ENCODE measurements around the gene KRT73.

KRT73 gene

GRCh38 chr12:52645982-52646381, 27.6 kb upstream of the KRT73 start:
- no peak for DNase-seq (ENCODE audit: low read depth in 3 of 3)

GRCh38 chr12:52645120-52645761, 26.9 kb upstream of the KRT73 start:
- DNase-seq (ENCODE audit: low read depth in 3 of 3), result no peak

- no peak for DNase-seq (ENCODE audit: low read depth in 3 of 3)
Measured at GRCh38 chr12:52644078-52644415, 25.7 kb upstream of the KRT73 start.

- no peak for DNase-seq (ENCODE audit: low read depth in 3 of 3)
Measured at GRCh38 chr12:52643233-52644077, 25.1 kb upstream of the KRT73 start.

- no peak for DNase-seq (ENCODE audit: low read depth in 3 of 3)
Measured at GRCh38 chr12:52641468-52641867, 23.1 kb upstream of the KRT73 start.

- no peak for DNase-seq (ENCODE audit: low read depth in 3 of 3)
Measured at GRCh38 chr12:52637299-52637698, 18.9 kb upstream of the KRT73 start.

- no peak for DNase-seq (ENCODE audit: low read depth in 3 of 3)
Measured at GRCh38 chr12:52636592-52637258, 18.4 kb upstream of the KRT73 start.

- no peak for DNase-seq (ENCODE audit: low read depth in 3 of 3)
Measured at GRCh38 chr12:52636189-52636588, 17.8 kb upstream of the KRT73 start.

GRCh38 chr12:52634266-52635056, 16.1 kb upstream of the KRT73 start:
- DNase-seq (ENCODE audit: low read depth in 3 of 3), result no peak

GRCh38 chr12:52633383-52633782, 15.0 kb upstream of the KRT73 start:
- no peak for DNase-seq (ENCODE audit: low read depth in 3 of 3)

GRCh38 chr12:52632656-52633055, 14.3 kb upstream of the KRT73 start:
- no peak for DNase-seq (ENCODE audit: low read depth in 3 of 3)

GRCh38 chr12:52631676-52632459, 13.5 kb upstream of the KRT73 start:
- no peak for DNase-seq (ENCODE audit: low read depth in 3 of 3)

- no peak for DNase-seq (ENCODE audit: low read depth in 3 of 3)
Measured at GRCh38 chr12:52631264-52631663, 12.9 kb upstream of the KRT73 start.

- DNase-seq (ENCODE audit: low read depth in 3 of 3), result no peak
Measured at GRCh38 chr12:52630599-52631200, 12.3 kb upstream of the KRT73 start.

GRCh38 chr12:52630008-52630500, 11.7 kb upstream of the KRT73 start:
- no peak for DNase-seq (ENCODE audit: low read depth in 3 of 3)

- DNase-seq (ENCODE audit: low read depth in 3 of 3), result no peak
Measured at GRCh38 chr12:52629281-52630007, 11.1 kb upstream of the KRT73 start.

GRCh38 chr12:52628841-52629240, 10.5 kb upstream of the KRT73 start:
- no peak for DNase-seq (ENCODE audit: low read depth in 3 of 3)

- DNase-seq (ENCODE audit: low read depth in 3 of 3), result no peak
Measured at GRCh38 chr12:52628111-52628507, 9.8 kb upstream of the KRT73 start.

- DNase-seq (ENCODE audit: low read depth in 3 of 3), result no peak
Measured at GRCh38 chr12:52627395-52628110, 9.2 kb upstream of the KRT73 start.

Data from stimulated activated CD4-positive, alpha-beta T cell treated with anti-CD3 and anti-CD28 coated beads, TNF-alpha, amount 100 ng/mL, for 48 hours (primary cell).